H1 (cell line): ENCODE measurements around the gene MRAP2. TPM values are rescaled to one million over a fixed set of nuclear protein-coding genes. Genes with fewer than 3 reads are reported as not detected.

ENCODE experiments used
- CTCF ChIA-PET: fragments of 300-600 bp; sonication (Branson Sonifier 250); formaldehyde crosslinking; loops from one replicate; lab custom pipeline; 2021; ENCODE audit not compliant: partially characterized antibody; lab: Charles Lee
- POLR2A ChIA-PET: fragments of 300-600 bp; sonication (Branson Sonifier 250); formaldehyde crosslinking; loops from one replicate; lab custom pipeline; 2021; ENCODE audit warnings: inconsistent platforms; ENCODE audit not compliant: partially characterized antibody; lab: Charles Lee
- DNase-seq, 2 experiments: peaks; one replicate each; pipeline versions ENCODE4 v3.0.0 to v3.0.0-alpha.2; 2010 to 2022; ENCODE audit warnings: low spot score in 2 of 2, low read depth in 1 of 2, mixed read lengths in 1 of 2
- FAIRE-seq: peaks from 2 replicates; lab custom pipeline; 2011; peaks lifted over from hg19 to GRCh38; lab: Jason Lieb, UNC
- H2AFZ ChIP-seq: 2 replicates; pipeline ENCODE4 v1.8.1; 2012; ENCODE audit warnings: low read length, inconsistent platforms
- H2AK5ac ChIP-seq: 2 replicates; pipeline ENCODE4 v1.6.1; 2013; ENCODE audit warnings: low read depth, low read length
- H2BK120ac ChIP-seq: replicated peaks from 2 replicates; pipeline ENCODE3; 2013; ENCODE audit warnings: low read depth, low read length, inconsistent platforms
- H2BK12ac ChIP-seq: 2 replicates; pipeline ENCODE4 v1.6.1; 2013; ENCODE audit warnings: low read depth, low read length
- H2BK15ac ChIP-seq: 2 replicates; pipeline ENCODE4 v1.6.1; 2013; ENCODE audit warnings: low read length
- H2BK20ac ChIP-seq: 2 replicates; pipeline ENCODE4 v1.6.1; 2013; ENCODE audit warnings: low read length
- H2BK5ac ChIP-seq: 2 replicates; pipeline ENCODE4 v1.6.1; 2013; ENCODE audit warnings: low read depth, low read length
- H3K14ac ChIP-seq: 2 replicates; pipeline ENCODE4 v1.6.1; 2013; ENCODE audit warnings: inconsistent platforms; ENCODE audit not compliant: insufficient read length
- H3K18ac ChIP-seq: 2 replicates; pipeline ENCODE4 v1.6.1; 2013; ENCODE audit warnings: low read length; ENCODE audit errors: extremely low read depth
- H3K23ac ChIP-seq: 2 replicates; pipeline ENCODE4 v1.6.1; 2013; ENCODE audit warnings: inconsistent platforms; ENCODE audit not compliant: insufficient read length
- H3K23me2 ChIP-seq: 2 replicates; pipeline ENCODE4 v1.6.1; 2013; ENCODE audit warnings: low read depth, low read length
- H3K27ac ChIP-seq: 2 replicates; pipeline ENCODE4 v1.6.1; 2011; ENCODE audit warnings: low read depth, low read length, inconsistent platforms
- H3K27me3 ChIP-seq, 4 experiments: replicated peaks in 1 of 4; 1 replicate in 1 of 4; 2 replicates in 3 of 4; pipeline versions ENCODE4 v1.6.1 to v1.8.1; 2011 to 2013; ENCODE audit warnings: low read length in 3 of 4, mild to moderate bottlenecking in 3 of 4, inconsistent platforms in 2 of 4, mixed read lengths in 2 of 4, moderate library complexity in 1 of 4; ENCODE audit not compliant: control insufficient read depth in 3 of 4, insufficient read depth in 3 of 4; ENCODE audit errors: extremely low read depth in 1 of 4
- H3K36me3 ChIP-seq, 4 experiments: 2 replicates each; pipeline versions ENCODE4 v1.6.1 to v1.8.1; 2011 to 2013; ENCODE audit warnings: mild to moderate bottlenecking in 4 of 4, low read length in 3 of 4, moderate library complexity in 2 of 4, control low read depth in 1 of 4, inconsistent platforms in 1 of 4; ENCODE audit not compliant: insufficient read depth in 4 of 4, control insufficient read depth in 2 of 4
- H3K4ac ChIP-seq: replicated peaks from 2 replicates; pipeline ENCODE3; 2013; ENCODE audit warnings: low read length, low read depth, mixed read lengths, inconsistent platforms; ENCODE audit not compliant: insufficient read length
- H3K4me1 ChIP-seq, 4 experiments: replicated peaks in 1 of 4; 1 replicate in 1 of 4; 2 replicates in 3 of 4; pipeline versions ENCODE4 v1.6.1 to v1.8.1; 2011 to 2013; ENCODE audit warnings: low read length in 3 of 4, inconsistent platforms in 2 of 4, mixed read lengths in 1 of 4; ENCODE audit not compliant: insufficient read depth in 4 of 4, control insufficient read depth in 3 of 4
- H3K4me2 ChIP-seq, 2 experiments: 2 replicates each; pipeline versions ENCODE4 v1.6.1 to v1.8.1; 2011 to 2013; ENCODE audit warnings: low read depth in 2 of 2, low read length in 2 of 2, control low read depth in 1 of 2, inconsistent platforms in 1 of 2, mild to moderate bottlenecking in 1 of 2; ENCODE audit not compliant: insufficient read depth in 1 of 2
- H3K4me3 ChIP-seq, 4 experiments: fragments of 200-600, 300-600 bp in 1 of 4; sonication (generic), shearing (Covaris generic), sonication (Bioruptor Twin) in 1 of 4; 2 replicates each; pipeline versions ENCODE4 v1.5.1 to v1.8.1; 2011 to 2016; ENCODE audit warnings: low read length in 4 of 4, low read depth in 3 of 4, control low read depth in 2 of 4, inconsistent platforms in 2 of 4, mild to moderate bottlenecking in 2 of 4, mixed read lengths in 1 of 4, moderate library complexity in 1 of 4; ENCODE audit not compliant: insufficient read depth in 2 of 4; ENCODE audit errors: extremely low read depth in 1 of 4
- H3K56ac ChIP-seq: replicated peaks from 2 replicates; pipeline ENCODE3; 2013; ENCODE audit warnings: low read depth, mild to moderate bottlenecking, mixed read lengths, low read length, inconsistent platforms; ENCODE audit not compliant: insufficient read length
- H3K79me1 ChIP-seq: 2 replicates; pipeline ENCODE4 v1.6.1; 2013; ENCODE audit warnings: low read depth, low read length, control low read depth
- H3K79me2 ChIP-seq, 2 experiments: 2 replicates each; pipeline versions ENCODE4 v1.6.1 to v1.8.1; 2012 to 2013; ENCODE audit warnings: low read length in 2 of 2, mild to moderate bottlenecking in 2 of 2, inconsistent platforms in 1 of 2; ENCODE audit not compliant: insufficient read depth in 2 of 2, control insufficient read depth in 1 of 2
- H3K9ac ChIP-seq, 4 experiments: replicated peaks in 1 of 4; 1 replicate in 1 of 4; 2 replicates in 3 of 4; pipeline versions ENCODE4 v1.6.1 to v1.8.1; 2011 to 2013; ENCODE audit warnings: low read depth in 3 of 4, low read length in 3 of 4, control low read depth in 2 of 4, mild to moderate bottlenecking in 2 of 4, moderate library complexity in 2 of 4, inconsistent platforms in 1 of 4; ENCODE audit errors: extremely low read depth in 1 of 4
- H3K9me3 ChIP-seq, 2 experiments: 2 replicates each; pipeline versions ENCODE4 v1.6.1 to v1.8.1; 2012 to 2013; ENCODE audit warnings: mild to moderate bottlenecking in 2 of 2, moderate library complexity in 2 of 2, control low read depth in 1 of 2, inconsistent platforms in 1 of 2, low read depth in 1 of 2, low read length in 1 of 2, mixed read lengths in 1 of 2; ENCODE audit not compliant: insufficient read depth in 2 of 2
- H4K20me1 ChIP-seq, 2 experiments: replicated peaks in 1 of 2; 2 replicates each; pipeline versions ENCODE3 to v1.8.1; 2011 to 2013; ENCODE audit warnings: inconsistent platforms in 2 of 2, low read length in 2 of 2, mild to moderate bottlenecking in 1 of 2; ENCODE audit not compliant: insufficient read depth in 2 of 2, control insufficient read depth in 1 of 2
- H4K5ac ChIP-seq: 2 replicates; pipeline ENCODE4 v1.6.1; 2013; ENCODE audit warnings: low read length, low read depth, mixed read lengths, inconsistent platforms; ENCODE audit not compliant: insufficient read length
- H4K8ac ChIP-seq: 2 replicates; pipeline ENCODE4 v1.8.0; 2013; ENCODE audit warnings: mild to moderate bottlenecking, moderate library complexity, low read length, inconsistent platforms; ENCODE audit not compliant: insufficient read depth; ENCODE audit errors: extremely low read depth
- H4K91ac ChIP-seq: replicated peaks from 2 replicates; pipeline ENCODE3; 2013; ENCODE audit warnings: low read length, mixed read lengths, inconsistent platforms; ENCODE audit not compliant: insufficient read length
- CBX5 ChIP-seq: fragments of 300-800, 300-1000 bp; sonication (generic); IDR thresholded peaks from 2 replicates; pipeline ENCODE4 v1.7.1; 2016; ENCODE audit warnings: antibody characterized with exemption, low read length, low read depth
- CEBPB ChIP-seq: IDR thresholded peaks from 2 replicates; pipeline ENCODE4 v1.6.1; 2012; ENCODE audit warnings: low read depth, low read length
- CHD1 ChIP-seq: IDR thresholded peaks from 2 replicates; pipeline ENCODE4 v1.6.1; 2012; ENCODE audit warnings: low read depth, low read length, improper control_type of control experiment
- CTBP2 ChIP-seq: IDR thresholded peaks from 2 replicates; pipeline ENCODE4 v1.7.0; 2011; ENCODE audit warnings: borderline replicate concordance, mild to moderate bottlenecking, moderate library complexity, mixed read lengths, low read length; ENCODE audit not compliant: insufficient read depth, insufficient read length
- EP300 ChIP-seq, 2 experiments: IDR thresholded peaks; 1 replicate in 1 of 2; 2 replicates in 1 of 2; pipeline ENCODE4 v1.6.1; 2011 to 2012; ENCODE audit warnings: low read depth in 2 of 2, low read length in 2 of 2, mild to moderate bottlenecking in 2 of 2, borderline replicate concordance in 1 of 2, inconsistent platforms in 1 of 2, moderate library complexity in 1 of 2
- MAFK ChIP-seq: IDR thresholded peaks from 2 replicates; pipeline ENCODE4 v1.6.1; 2012; ENCODE audit warnings: low read depth, mild to moderate bottlenecking, improper control_type of control experiment, low read length
- POLR2AphosphoS5 ChIP-seq: IDR thresholded peaks from 2 replicates; pipeline ENCODE4 v1.6.1; 2011; ENCODE audit warnings: low read depth, low read length
- SAP30 ChIP-seq: fragments of 300-600 bp; sonication (generic); IDR thresholded peaks from 2 replicates; pipeline ENCODE4 v1.7.1; 2012; ENCODE audit warnings: low read length, moderate library complexity, mild to moderate bottlenecking, inconsistent platforms; ENCODE audit not compliant: insufficient read depth, insufficient replicate concordance
- SUZ12 ChIP-seq: fragments of 200-600 bp; sonication (generic); IDR thresholded peaks from 2 replicates; pipeline ENCODE4 v1.6.1; 2012; ENCODE audit warnings: mild to moderate bottlenecking, inconsistent platforms, low read length, moderate library complexity, mixed read lengths
- TAF1 ChIP-seq: IDR thresholded peaks from 2 replicates; pipeline ENCODE4 v1.6.1; 2011; ENCODE audit warnings: mild to moderate bottlenecking, low read depth, low read length
- TEAD4 ChIP-seq: IDR thresholded peaks from 2 replicates; pipeline ENCODE4 v1.6.1; 2012; ENCODE audit warnings: low read depth, low read length, inconsistent platforms, mixed read lengths
- WGBS, 2 experiments: shearing (Covaris generic) in 1 of 2; methylation state at CpG; one replicate each; pipeline versions ENCODE4 v1.1.6 to v1.1.7; 2013 to 2015; ENCODE audit warnings: low lambda C conversion rate in 2 of 2, mixed read lengths in 2 of 2, inconsistent platforms in 1 of 2, low coverage in 1 of 2, missing lambda C conversion rate in 1 of 2; ENCODE audit not compliant: insufficient replicate concordance in 2 of 2, insufficient coverage in 1 of 2, insufficient read length in 1 of 2; ENCODE audit errors: extremely low coverage in 1 of 2, missing lambda C conversion rate in 1 of 2; 5-methylcytosine and 5-hydroxymethylcytosine counted together
- polyA plus RNA-seq, 7 experiments: library from polyadenylated mRNA; depleted of rRNA in 3 of 7; stranded (reverse) in 5 of 7; unstranded in 2 of 7; fragments of >200 nt in 5 of 7; fragments of 200-250 nt in 2 of 7; gene quantifications; 1 replicate in 5 of 7; 2 replicates in 1 of 7; 4 replicates in 1 of 7; pipeline versions ENCODE4 v1.2.1 to v1.2.3, GENCODE V29; 2011 to 2013; ENCODE audit warnings: missing spikeins in 2 of 7, mixed read lengths in 2 of 7
- total RNA-seq: library from RNA; stranded (reverse); fragmentation: NEBNext Ultra II Directional; extraction: Animal tissue kit (Norgen Biotek cat#: 25700); gene quantifications from 2 replicates; pipeline ENCODE4 v1.2.1, GENCODE V29; 2021

The MRAP2 gene
- total and polyA plus RNA-seq, 2 of the 8 experiments (the other 6 are each of a cell fraction or from before 2014, with no cell fraction given), result 5.0 to 11.0 TPM

- no peak overlapping the region for H3K4me3 ChIP-seq
- H2BK120ac ChIP-seq, result no peak overlapping the region
- H3K56ac ChIP-seq, result no peak overlapping the region
- no peak overlapping the region for H2BK5ac ChIP-seq
- H3K36me3 ChIP-seq, result peaks cover 0 to 18% (median 0%) of the 10 kb centered on the region in 4 experiments; a peak in 1 of 8 replicates
- H2AFZ ChIP-seq, result no peak overlapping the region
- peaks cover 4 to 16% (median 4%) of the 10 kb centered on the region in 4 experiments; a peak in 6 of 7 replicates for H3K4me1 ChIP-seq
- H2BK20ac ChIP-seq, result no peak overlapping the region
- peak overlapping the region; percentile 10 to 85; a peak in 3 of 4 replicates for H3K4me2 ChIP-seq
- H3K9ac ChIP-seq, result no peak overlapping the region
- no peaks in the 10 kb centered on the region; the same call in 1 of the 2 replicates for H3K79me1 ChIP-seq
- no peaks in the 10 kb centered on the region for H4K20me1 ChIP-seq
- H3K4ac ChIP-seq, result no peak overlapping the region
- H4K91ac ChIP-seq, result no peak overlapping the region
- H3K23me2 ChIP-seq, result peaks cover 6% of the 10 kb centered on the region; the same call in 1 of the 2 replicates
- TF ChIP-seq CBX5 (no peak), TEAD4 (no peak), CTBP2 (no peak), POLR2AphosphoS5 (no peak), TAF1 (no peak), MAFK (no peak), CHD1 (no peak), EP300 (IDR thresholded peaks at IDR 0.05; ENCODE audit: borderline replicate concordance in 1 of 2, low read depth in 2 of 2, low read length in 2 of 2) (no peak), SUZ12 (no peak), SAP30 (no peak), CEBPB (no peak)
- WGBS, 2 experiments, result 53% methylated on average over 6 of the region's 6 CpGs; no CpG with 5 or more reads in 1 of the 2 experiments
- no peak overlapping the region for H2BK15ac ChIP-seq
- POLR2A ChIA-PET, result interaction anchor here (0.7 to 1.2 kb wide), 5 partner anchors 17 to 182 kb away, joined by 3 to 5 read pairs (median 4); no protein-coding TSS in a partner anchor
- no peak overlapping the region for H3K14ac ChIP-seq
- no peaks in the 10 kb centered on the region for H3K79me2 ChIP-seq
- peaks cover 10 to 15% of the 10 kb centered on the region in 2 experiments for H3K9me3 ChIP-seq
- H4K8ac ChIP-seq, result no peak overlapping the region
- H2BK12ac ChIP-seq, result no peak overlapping the region
- H3K27ac ChIP-seq, result no peak overlapping the region
- peaks cover 1 to 14% (median 10%) of the 10 kb centered on the region in 4 experiments; a peak in 6 of 7 replicates for H3K27me3 ChIP-seq
- H3K23ac ChIP-seq, result no peak overlapping the region
- no peak overlapping the region for H2AK5ac ChIP-seq
- no peak overlapping the region for H3K18ac ChIP-seq
- CTCF ChIA-PET, result interaction anchor here (0.8 to 1.6 kb wide), 2 partner anchors 13 to 59 kb away, joined by 3 to 5 read pairs; no protein-coding TSS in a partner anchor
- no peak for DNase-seq
- FAIRE-seq, result no peak
- H4K5ac ChIP-seq, result no peak overlapping the region
Observed at GRCh38 chr6:84035484-84035883, 1.9 kb downstream of the MRAP2 start.
